ENCODE results near the gene SH3BP2. TPM values are rescaled to one million over a fixed set of nuclear protein-coding genes. Genes with fewer than 3 reads are reported as not detected.

SH3BP2 gene
- total RNA-seq, 6 experiments from 2014 or later, result 17.6 to 25.4 (median 20.5) TPM

GRCh38 chr4:2873329-2873728, 80.4 kb downstream of the SH3BP2 start:
- Mint-ChIP-seq H3K27me3 (ENCODE audit: insufficient read depth) (no peaks in the 10 kb centered on the region; the same call in 1 of the 2 replicates), H3K9me3 (no peaks in the 10 kb centered on the region), H3K36me3 (ENCODE audit: low read depth) (peaks cover 42% of the 10 kb centered on the region), H3K4me3 (no peak overlapping the region), H3K27ac (peak overlapping the region; percentile 7; the same call in 1 of the 2 replicates), H3K4me1 (ENCODE audit: low read depth) (peaks cover 81% of the 10 kb centered on the region)
- no peak for TF ChIP-seq CTCF (IDR thresholded peaks at IDR 0.05)
- no peak for DNase-seq

GRCh38 chr4:2874861-2875260, 82.0 kb downstream of the SH3BP2 start:
- H3K4me3 Mint-ChIP-seq, result no peak overlapping the region
- H3K9me3 Mint-ChIP-seq, result no peaks in the 10 kb centered on the region
- no peak overlapping the region for H3K27ac Mint-ChIP-seq
- H3K36me3 Mint-ChIP-seq (ENCODE audit: low read depth), result peaks cover 40% of the 10 kb centered on the region
- no peaks in the 10 kb centered on the region; the same call in 1 of the 2 replicates for H3K27me3 Mint-ChIP-seq (ENCODE audit: insufficient read depth)
- TF ChIP-seq CTCF (IDR thresholded peaks at IDR 0.05), result no peak
- H3K4me1 Mint-ChIP-seq (ENCODE audit: low read depth), result peaks cover 74% of the 10 kb centered on the region
- no peak for DNase-seq

GRCh38 chr4:2875556-2875955, 82.7 kb downstream of the SH3BP2 start:
- H3K9me3 Mint-ChIP-seq, result no peaks in the 10 kb centered on the region
- no peak for TF ChIP-seq CTCF (IDR thresholded peaks at IDR 0.05)
- no peaks in the 10 kb centered on the region; the same call in 1 of the 2 replicates for H3K27me3 Mint-ChIP-seq (ENCODE audit: insufficient read depth)
- H3K27ac Mint-ChIP-seq, result peak overlapping the region; percentile 18; the same call in 1 of the 2 replicates
- peaks cover 71% of the 10 kb centered on the region for H3K4me1 Mint-ChIP-seq (ENCODE audit: low read depth)
- H3K4me3 Mint-ChIP-seq, result no peak overlapping the region
- no peak for DNase-seq
- H3K36me3 Mint-ChIP-seq (ENCODE audit: low read depth), result peaks cover 41% of the 10 kb centered on the region

GRCh38 chr4:2878346-2878745, 85.5 kb downstream of the SH3BP2 start:
- no peak for DNase-seq
- Mint-ChIP-seq H3K36me3 (ENCODE audit: low read depth) (peaks cover 43% of the 10 kb centered on the region), H3K9me3 (no peaks in the 10 kb centered on the region), H3K4me1 (ENCODE audit: low read depth) (peaks cover 68% of the 10 kb centered on the region), H3K27me3 (ENCODE audit: insufficient read depth) (no peaks in the 10 kb centered on the region; the same call in 1 of the 2 replicates), H3K4me3 (no peak overlapping the region), H3K27ac (peak overlapping the region; percentile 14; the same call in 1 of the 2 replicates)
- TF ChIP-seq CTCF (IDR thresholded peaks at IDR 0.05), result no peak

GRCh38 chr4:2879026-2879425, 86.1 kb downstream of the SH3BP2 start:
- Mint-ChIP-seq H3K4me1 (ENCODE audit: low read depth) (peaks cover 64% of the 10 kb centered on the region), H3K4me3 (no peak overlapping the region), H3K9me3 (no peaks in the 10 kb centered on the region), H3K36me3 (ENCODE audit: low read depth) (peaks cover 43% of the 10 kb centered on the region), H3K27me3 (ENCODE audit: insufficient read depth) (no peaks in the 10 kb centered on the region; the same call in 1 of the 2 replicates), H3K27ac (no peak overlapping the region)
- no peak for DNase-seq
- TF ChIP-seq CTCF (IDR thresholded peaks at IDR 0.05), result no peak

Measured in HFFc6 (cell line).